WTC11 (cell line): ENCODE measurements around the gene NDE1.

Experiments used
- ARID4B ChIP-seq: sonication (generic); formaldehyde crosslinking; IDR thresholded peaks from 2 replicates; pipeline ENCODE4 v1.8.0; 2023; ENCODE audit warnings: missing genetic modification reagents, mild to moderate bottlenecking, borderline replicate concordance
- CDX4 ChIP-seq: fragments of 250-450 bp; sonication (Bioruptor Pico); IDR thresholded peaks from 2 replicates; pipeline ENCODE4 v1.9.0; 2021; ENCODE audit warnings: moderate library complexity, mild to moderate bottlenecking, inconsistent platforms, borderline replicate concordance
- CREB1 ChIP-seq: sonication (generic); formaldehyde crosslinking; IDR thresholded peaks from 2 replicates; pipeline ENCODE4 v1.8.0; 2023; ENCODE audit warnings: mild to moderate bottlenecking, missing genetic modification reagents
- CTCF ChIP-seq: fragments of 200-600 bp; IDR thresholded peaks from 2 replicates; pipeline ENCODE4 v1.8.0; 2022; ENCODE audit warnings: antibody characterized with exemption
- GABPB1 ChIP-seq: sonication (generic); formaldehyde crosslinking; IDR thresholded peaks from 2 replicates; pipeline ENCODE4 v1.8.1; 2023; ENCODE audit warnings: mild to moderate bottlenecking, missing genetic modification reagents
- JUN ChIP-seq: sonication (generic); formaldehyde crosslinking; IDR thresholded peaks from 2 replicates; pipeline ENCODE4 v1.8.0; 2023; ENCODE audit warnings: mild to moderate bottlenecking, missing genetic modification reagents
- NFYB ChIP-seq: sonication (generic); formaldehyde crosslinking; conservative IDR thresholded peaks from 2 replicates; pipeline ENCODE4 v1.8.0; 2022; ENCODE audit warnings: low read depth, missing genetic modification reagents
- NR1H2 ChIP-seq: sonication (generic); formaldehyde crosslinking; IDR thresholded peaks from 2 replicates; pipeline ENCODE4 v1.9.0; 2021; ENCODE audit warnings: mild to moderate bottlenecking, moderate library complexity, missing genetic modification reagents
- OVOL2 ChIP-seq: fragments of 250-450 bp; sonication (Bioruptor Pico); IDR thresholded peaks from 2 replicates; pipeline ENCODE4 v1.9.0; 2021; ENCODE audit warnings: mild to moderate bottlenecking, borderline replicate concordance
- STAT6 ChIP-seq: sonication (generic); formaldehyde crosslinking; conservative IDR thresholded peaks from 2 replicates; pipeline ENCODE4 v1.8.1; 2023; ENCODE audit warnings: mild to moderate bottlenecking, low read depth, missing genetic modification reagents, moderate library complexity
- TF ChIP-seq, protein P1 (sequence below): sonication (generic); formaldehyde crosslinking; IDR thresholded peaks from 2 replicates; pipeline ENCODE4 v1.8.0; 2023; ENCODE audit warnings: mild to moderate bottlenecking, missing genetic modification reagents
- TF ChIP-seq, protein P2 (sequence below): sonication (generic); formaldehyde crosslinking; IDR thresholded peaks from 2 replicates; pipeline ENCODE4 v1.8.0; 2022; ENCODE audit warnings: mild to moderate bottlenecking, missing genetic modification reagents
- TF ChIP-seq, protein P3 (sequence below): sonication (generic); formaldehyde crosslinking; IDR thresholded peaks from 2 replicates; pipeline ENCODE4 v1.8.1; 2023; ENCODE audit warnings: mild to moderate bottlenecking, missing genetic modification reagents
- TF ChIP-seq, protein P4 (sequence below): sonication (generic); formaldehyde crosslinking; IDR thresholded peaks from 2 replicates; pipeline ENCODE4 v1.8.1; 2022; ENCODE audit warnings: low read depth, missing genetic modification reagents, borderline replicate concordance

DNA sequence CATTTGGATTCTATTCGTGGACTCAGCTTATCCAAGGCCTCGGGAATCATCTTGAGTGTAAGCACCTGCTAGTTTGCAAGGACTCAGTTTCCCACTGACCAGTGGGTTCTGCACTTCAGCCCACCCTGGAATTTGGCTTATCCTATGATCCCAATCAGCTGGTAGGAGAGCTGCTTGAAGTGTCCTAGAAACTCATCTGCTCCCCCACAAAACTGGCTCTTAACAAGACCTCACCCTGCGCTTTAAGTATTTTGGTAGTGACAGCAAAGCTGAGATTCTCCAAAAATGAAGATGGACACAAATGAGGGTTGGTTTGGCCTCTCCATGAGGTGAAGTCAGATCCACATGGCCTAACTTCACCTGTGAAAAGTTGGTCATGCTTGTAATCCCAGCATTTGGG lies 57.3 kb downstream of the NDE1 start:
- TF ChIP-seq CTCF = no peak
- no peak for TF ChIP-seq JUN (CRISPR knock-in tag)
- no peak for TF ChIP-seq CREB1
- TF ChIP-seq, protein P1, sequence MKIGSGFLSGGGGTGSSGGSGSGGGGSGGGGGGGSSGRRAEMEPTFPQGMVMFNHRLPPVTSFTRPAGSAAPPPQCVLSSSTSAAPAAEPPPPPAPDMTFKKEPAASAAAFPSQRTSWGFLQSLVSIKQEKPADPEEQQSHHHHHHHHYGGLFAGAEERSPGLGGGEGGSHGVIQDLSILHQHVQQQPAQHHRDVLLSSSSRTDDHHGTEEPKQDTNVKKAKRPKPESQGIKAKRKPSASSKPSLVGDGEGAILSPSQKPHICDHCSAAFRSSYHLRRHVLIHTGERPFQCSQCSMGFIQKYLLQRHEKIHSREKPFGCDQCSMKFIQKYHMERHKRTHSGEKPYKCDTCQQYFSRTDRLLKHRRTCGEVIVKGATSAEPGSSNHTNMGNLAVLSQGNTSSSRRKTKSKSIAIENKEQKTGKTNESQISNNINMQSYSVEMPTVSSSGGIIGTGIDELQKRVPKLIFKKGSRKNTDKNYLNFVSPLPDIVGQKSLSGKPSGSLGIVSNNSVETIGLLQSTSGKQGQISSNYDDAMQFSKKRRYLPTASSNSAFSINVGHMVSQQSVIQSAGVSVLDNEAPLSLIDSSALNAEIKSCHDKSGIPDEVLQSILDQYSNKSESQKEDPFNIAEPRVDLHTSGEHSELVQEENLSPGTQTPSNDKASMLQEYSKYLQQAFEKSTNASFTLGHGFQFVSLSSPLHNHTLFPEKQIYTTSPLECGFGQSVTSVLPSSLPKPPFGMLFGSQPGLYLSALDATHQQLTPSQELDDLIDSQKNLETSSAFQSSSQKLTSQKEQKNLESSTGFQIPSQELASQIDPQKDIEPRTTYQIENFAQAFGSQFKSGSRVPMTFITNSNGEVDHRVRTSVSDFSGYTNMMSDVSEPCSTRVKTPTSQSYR = no peak
- no peak for TF ChIP-seq ARID4B (CRISPR knock-in tag)
- no peak for TF ChIP-seq CDX4 (CRISPR knock-in tag)
- TF ChIP-seq NFYB (CRISPR knock-in tag) = no peak
- TF ChIP-seq OVOL2 (CRISPR knock-in tag) = no peak
- TF ChIP-seq, protein P2, sequence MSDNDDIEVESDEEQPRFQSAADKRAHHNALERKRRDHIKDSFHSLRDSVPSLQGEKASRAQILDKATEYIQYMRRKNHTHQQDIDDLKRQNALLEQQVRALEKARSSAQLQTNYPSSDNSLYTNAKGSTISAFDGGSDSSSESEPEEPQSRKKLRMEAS = no peak
- TF ChIP-seq GABPB1 (CRISPR knock-in tag) = no peak
- no peak for TF ChIP-seq NR1H2
- TF ChIP-seq, protein P3, sequence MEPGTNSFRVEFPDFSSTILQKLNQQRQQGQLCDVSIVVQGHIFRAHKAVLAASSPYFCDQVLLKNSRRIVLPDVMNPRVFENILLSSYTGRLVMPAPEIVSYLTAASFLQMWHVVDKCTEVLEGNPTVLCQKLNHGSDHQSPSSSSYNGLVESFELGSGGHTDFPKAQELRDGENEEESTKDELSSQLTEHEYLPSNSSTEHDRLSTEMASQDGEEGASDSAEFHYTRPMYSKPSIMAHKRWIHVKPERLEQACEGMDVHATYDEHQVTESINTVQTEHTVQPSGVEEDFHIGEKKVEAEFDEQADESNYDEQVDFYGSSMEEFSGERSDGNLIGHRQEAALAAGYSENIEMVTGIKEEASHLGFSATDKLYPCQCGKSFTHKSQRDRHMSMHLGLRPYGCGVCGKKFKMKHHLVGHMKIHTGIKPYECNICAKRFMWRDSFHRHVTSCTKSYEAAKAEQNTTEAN (CRISPR knock-in tag) = no peak
- TF ChIP-seq, protein P4, sequence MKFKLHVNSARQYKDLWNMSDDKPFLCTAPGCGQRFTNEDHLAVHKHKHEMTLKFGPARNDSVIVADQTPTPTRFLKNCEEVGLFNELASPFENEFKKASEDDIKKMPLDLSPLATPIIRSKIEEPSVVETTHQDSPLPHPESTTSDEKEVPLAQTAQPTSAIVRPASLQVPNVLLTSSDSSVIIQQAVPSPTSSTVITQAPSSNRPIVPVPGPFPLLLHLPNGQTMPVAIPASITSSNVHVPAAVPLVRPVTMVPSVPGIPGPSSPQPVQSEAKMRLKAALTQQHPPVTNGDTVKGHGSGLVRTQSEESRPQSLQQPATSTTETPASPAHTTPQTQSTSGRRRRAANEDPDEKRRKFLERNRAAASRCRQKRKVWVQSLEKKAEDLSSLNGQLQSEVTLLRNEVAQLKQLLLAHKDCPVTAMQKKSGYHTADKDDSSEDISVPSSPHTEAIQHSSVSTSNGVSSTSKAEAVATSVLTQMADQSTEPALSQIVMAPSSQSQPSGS (CRISPR knock-in tag) = no peak
- TF ChIP-seq STAT6 (CRISPR knock-in tag) = no peak
